Astrocyte of the spinal cord (primary cell): ENCODE measurements around the gene EXOC8.

Experiments
- DNase-seq: peaks from one replicate; pipeline ENCODE4 v3.0.0; 2011; ENCODE audit warnings: low read depth, low spot score
- H3K4me3 ChIP-seq: 2 replicates; pipeline ENCODE4 v1.5.1; 2011; ENCODE audit warnings: low read depth, mild to moderate bottlenecking, low read length, moderate library complexity
- CTCF ChIP-seq: IDR thresholded peaks from 2 replicates; pipeline ENCODE4 v1.5.1; 2012; ENCODE audit warnings: low read depth, mild to moderate bottlenecking, low read length, inconsistent platforms
- in situ Hi-C: cut with HindIII; loops from 2 replicates; pipeline ENCODE4 v1.10.0; 2017; ENCODE audit warnings: low sequenced_read_pairs

EXOC8 gene, protein sequence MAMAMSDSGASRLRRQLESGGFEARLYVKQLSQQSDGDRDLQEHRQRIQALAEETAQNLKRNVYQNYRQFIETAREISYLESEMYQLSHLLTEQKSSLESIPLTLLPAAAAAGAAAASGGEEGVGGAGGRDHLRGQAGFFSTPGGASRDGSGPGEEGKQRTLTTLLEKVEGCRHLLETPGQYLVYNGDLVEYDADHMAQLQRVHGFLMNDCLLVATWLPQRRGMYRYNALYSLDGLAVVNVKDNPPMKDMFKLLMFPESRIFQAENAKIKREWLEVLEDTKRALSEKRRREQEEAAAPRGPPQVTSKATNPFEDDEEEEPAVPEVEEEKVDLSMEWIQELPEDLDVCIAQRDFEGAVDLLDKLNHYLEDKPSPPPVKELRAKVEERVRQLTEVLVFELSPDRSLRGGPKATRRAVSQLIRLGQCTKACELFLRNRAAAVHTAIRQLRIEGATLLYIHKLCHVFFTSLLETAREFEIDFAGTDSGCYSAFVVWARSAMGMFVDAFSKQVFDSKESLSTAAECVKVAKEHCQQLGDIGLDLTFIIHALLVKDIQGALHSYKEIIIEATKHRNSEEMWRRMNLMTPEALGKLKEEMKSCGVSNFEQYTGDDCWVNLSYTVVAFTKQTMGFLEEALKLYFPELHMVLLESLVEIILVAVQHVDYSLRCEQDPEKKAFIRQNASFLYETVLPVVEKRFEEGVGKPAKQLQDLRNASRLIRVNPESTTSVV

DNA sequence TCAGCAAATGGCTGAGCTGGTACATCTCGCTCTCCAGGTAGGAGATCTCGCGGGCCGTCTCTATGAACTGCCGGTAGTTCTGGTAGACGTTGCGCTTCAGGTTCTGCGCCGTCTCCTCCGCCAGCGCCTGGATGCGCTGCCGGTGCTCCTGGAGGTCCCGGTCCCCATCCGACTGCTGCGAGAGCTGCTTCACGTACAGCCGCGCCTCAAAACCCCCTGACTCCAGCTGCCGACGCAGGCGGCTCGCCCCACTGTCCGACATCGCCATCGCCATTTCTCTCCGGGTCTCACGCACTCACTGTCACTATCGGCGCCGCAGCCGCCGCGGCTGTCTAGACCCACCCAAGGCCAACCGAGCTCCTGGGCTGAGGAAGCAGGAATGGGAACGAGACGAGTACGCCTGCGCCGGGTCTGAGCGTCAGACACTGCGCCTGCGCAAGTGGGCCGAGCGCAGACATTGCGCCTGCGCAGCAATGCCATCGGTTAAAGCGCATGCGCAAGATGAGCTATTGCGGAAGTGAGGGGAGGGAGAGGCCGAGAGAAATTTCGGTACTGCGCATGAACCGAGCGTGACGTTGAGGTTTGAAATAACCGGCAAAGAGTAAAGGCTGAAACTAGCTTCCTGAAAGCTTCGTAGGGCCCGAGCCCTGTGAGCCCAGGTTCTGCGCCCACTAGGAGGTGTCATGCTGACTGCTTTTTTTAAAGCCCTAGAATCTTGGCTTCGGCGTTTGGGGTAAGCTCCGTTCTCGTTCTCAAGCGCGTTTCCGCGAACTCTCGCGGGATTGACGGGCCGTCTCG is at the start of gene EXOC8:
Gene EXOC8 (minus strand): TSS at position 381 of the 798 bp plus-strand sequence. CDS start 107 bp downstream, at position 274.
- in situ Hi-C loops = no loop called here
- peak within 1 kb of the TSS; percentile 99 for H3K4me3 ChIP-seq
- TF ChIP-seq CTCF = peak; percentile 10
- DNase-seq = peak; percentile 98

DNA sequence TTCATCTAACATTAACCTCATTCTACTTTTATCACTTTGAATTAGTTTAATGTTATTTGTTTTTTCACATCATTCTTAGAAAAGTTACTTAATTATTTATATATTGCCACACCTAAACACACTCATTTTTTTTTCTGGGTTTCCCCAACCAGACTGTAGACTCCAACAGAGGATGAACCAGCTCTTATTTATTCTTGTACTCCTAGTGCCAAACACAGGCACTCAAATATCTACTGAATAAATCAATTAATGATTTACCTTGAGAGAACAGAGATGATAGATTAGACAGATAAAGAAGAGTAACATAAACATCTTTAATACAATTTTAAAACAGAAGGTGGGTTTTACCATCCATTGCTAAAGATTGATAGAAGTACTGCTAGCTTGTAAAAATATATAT is 48.8 kb upstream of the EXOC8 start:
- TF ChIP-seq CTCF = no peak
- in situ Hi-C loops = no loop called here
- H3K4me3 ChIP-seq = no peak overlapping the region
- DNase-seq = no peak

- no peak for DNase-seq
- in situ Hi-C loops = no loop called here
- no peak overlapping the region for H3K4me3 ChIP-seq
- TF ChIP-seq CTCF = no peak
Measured at GRCh38 chr1:231385416-231385748, 47.7 kb upstream of the EXOC8 start.

- no peak overlapping the region for H3K4me3 ChIP-seq
- no peak for TF ChIP-seq CTCF
- in situ Hi-C loops = no loop called here
- no peak for DNase-seq
Measured at GRCh38 chr1:231384696-231385415, 47.2 kb upstream of the EXOC8 start.

- in situ Hi-C loops = no loop called here
- no peak overlapping the region for H3K4me3 ChIP-seq
- no peak for DNase-seq
- no peak for TF ChIP-seq CTCF
Measured at GRCh38 chr1:231383159-231383860, 45.7 kb upstream of the EXOC8 start.
